ENCODE data around the gene ZNF575. TPM values are rescaled to one million over a fixed set of nuclear protein-coding genes. Genes with fewer than 3 reads are reported as not detected.

Gene ZNF575
- total RNA-seq, 4 donors from 2014 or later = not detected

DNA sequence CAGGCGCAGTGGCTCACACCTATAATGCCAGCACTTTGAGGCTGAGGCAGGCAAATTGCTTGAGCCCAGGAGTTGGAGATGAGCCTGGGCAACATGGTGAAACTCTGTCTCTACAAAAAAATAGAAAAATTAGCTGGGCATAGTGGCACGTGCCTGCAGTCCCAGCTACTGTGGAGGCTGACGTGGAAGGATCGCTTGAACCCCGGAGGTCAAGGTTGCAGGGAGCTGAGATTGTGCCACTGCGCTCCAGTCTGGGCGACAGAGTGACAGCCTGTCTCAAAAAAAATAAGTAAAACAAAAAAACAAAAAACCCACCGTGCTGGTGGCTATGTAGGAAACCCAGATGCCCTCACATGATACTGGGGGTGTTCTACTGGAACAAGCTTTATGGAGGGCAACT lies 44.8 kb upstream of the ZNF575 start:
- no peak overlapping the region for H3K27ac ChIP-seq
- no peaks in the 10 kb centered on the region for H3K9me3 ChIP-seq
- no peaks in the 10 kb centered on the region for H3K36me3 ChIP-seq
- in situ Hi-C loops (cut with MboI; ENCODE audit: low sequenced_read_pairs in 4 of 4) = no loop called here
- no peaks in the 10 kb centered on the region for H3K4me1 ChIP-seq
- ATAC-seq = no peak
- no peak for TF ChIP-seq POLR2A (IDR thresholded peaks at IDR 0.05)
- TF ChIP-seq, protein P1, sequence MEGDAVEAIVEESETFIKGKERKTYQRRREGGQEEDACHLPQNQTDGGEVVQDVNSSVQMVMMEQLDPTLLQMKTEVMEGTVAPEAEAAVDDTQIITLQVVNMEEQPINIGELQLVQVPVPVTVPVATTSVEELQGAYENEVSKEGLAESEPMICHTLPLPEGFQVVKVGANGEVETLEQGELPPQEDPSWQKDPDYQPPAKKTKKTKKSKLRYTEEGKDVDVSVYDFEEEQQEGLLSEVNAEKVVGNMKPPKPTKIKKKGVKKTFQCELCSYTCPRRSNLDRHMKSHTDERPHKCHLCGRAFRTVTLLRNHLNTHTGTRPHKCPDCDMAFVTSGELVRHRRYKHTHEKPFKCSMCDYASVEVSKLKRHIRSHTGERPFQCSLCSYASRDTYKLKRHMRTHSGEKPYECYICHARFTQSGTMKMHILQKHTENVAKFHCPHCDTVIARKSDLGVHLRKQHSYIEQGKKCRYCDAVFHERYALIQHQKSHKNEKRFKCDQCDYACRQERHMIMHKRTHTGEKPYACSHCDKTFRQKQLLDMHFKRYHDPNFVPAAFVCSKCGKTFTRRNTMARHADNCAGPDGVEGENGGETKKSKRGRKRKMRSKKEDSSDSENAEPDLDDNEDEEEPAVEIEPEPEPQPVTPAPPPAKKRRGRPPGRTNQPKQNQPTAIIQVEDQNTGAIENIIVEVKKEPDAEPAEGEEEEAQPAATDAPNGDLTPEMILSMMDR (IDR thresholded peaks at IDR 0.05 in 4 of 5, conservative IDR thresholded peaks at IDR 0.05 in 1 of 5) = no peak
- intact Hi-C loops (cut with DNase I; ENCODE audit: low total_unique reads) = no loop called here
- no peak for DNase-seq
- no peaks in the 10 kb centered on the region for H3K27me3 ChIP-seq
- no peak overlapping the region for H3K4me3 ChIP-seq

DNA sequence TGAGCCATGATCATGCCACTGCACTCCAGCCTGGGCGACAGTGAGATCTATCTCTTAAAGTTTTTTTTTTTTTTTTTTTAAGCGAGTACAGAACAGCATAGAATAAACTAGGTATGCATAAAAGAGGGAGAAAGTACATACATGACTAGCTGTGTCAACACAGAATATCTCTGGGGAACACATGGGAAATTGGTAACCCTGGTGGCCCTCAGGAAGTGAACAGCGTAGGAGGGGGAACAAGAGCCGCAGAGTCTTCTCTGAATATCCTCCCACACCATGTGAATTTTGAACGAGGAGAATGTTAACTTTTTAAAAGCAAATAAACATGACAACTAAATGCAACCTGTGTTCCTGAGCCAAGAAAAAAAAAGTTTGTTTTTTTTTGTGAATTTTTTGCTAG lies 43.7 kb upstream of the ZNF575 start:
- in situ Hi-C loops (cut with MboI; ENCODE audit: low sequenced_read_pairs in 4 of 4) (no loop called here), intact Hi-C loops (cut with DNase I; ENCODE audit: low total_unique reads) (no loop called here)
- DNase-seq (no peak), ATAC-seq (no peak)
- Histone ChIP-seq H3K36me3 (no peaks in the 10 kb centered on the region), H3K27ac (no peak overlapping the region), H3K4me3 (no peak overlapping the region), H3K4me1 (no peaks in the 10 kb centered on the region), H3K27me3 (no peaks in the 10 kb centered on the region), H3K9me3 (no peaks in the 10 kb centered on the region)
- TF ChIP-seq, protein P1 (IDR thresholded peaks at IDR 0.05 in 4 of 5, conservative IDR thresholded peaks at IDR 0.05 in 1 of 5) = no peak
- no peak for TF ChIP-seq POLR2A (IDR thresholded peaks at IDR 0.05)

DNA sequence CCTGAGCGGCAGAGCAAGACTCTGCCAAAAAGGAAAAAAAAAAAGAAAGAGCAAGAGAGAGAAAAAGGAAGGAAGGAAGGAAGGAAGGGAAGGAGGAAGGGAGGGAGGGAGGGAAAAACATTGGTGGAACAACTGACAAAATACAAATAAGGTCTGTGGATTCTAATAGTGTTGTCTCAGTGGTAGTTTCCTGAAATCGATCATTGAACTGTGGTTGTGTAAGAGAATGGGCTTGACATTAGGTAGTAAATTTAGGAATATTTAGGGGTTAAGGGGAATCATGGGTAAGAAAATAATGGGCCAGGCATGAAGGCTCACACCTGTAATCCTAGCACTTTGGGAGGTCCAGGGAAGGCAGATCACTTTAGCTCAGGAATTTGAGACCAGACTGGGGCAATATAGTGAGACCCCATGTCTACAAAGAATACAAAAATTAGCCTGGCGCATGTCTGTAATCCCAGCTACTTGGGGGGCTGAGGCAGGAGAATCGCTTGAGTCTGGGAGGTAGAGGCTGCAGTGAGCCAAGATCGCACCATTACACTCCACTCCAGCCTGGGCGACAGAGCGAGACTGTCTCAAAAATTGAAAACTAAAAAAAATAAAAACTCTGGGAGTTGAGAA lies 42.9 kb upstream of the ZNF575 start:
- DNase-seq (no peak), ATAC-seq (no peak)
- no peak for TF ChIP-seq POLR2A (IDR thresholded peaks at IDR 0.05)
- TF ChIP-seq, protein P1 (IDR thresholded peaks at IDR 0.05 in 4 of 5, conservative IDR thresholded peaks at IDR 0.05 in 1 of 5) = no peak
- in situ Hi-C loops (cut with MboI; ENCODE audit: low sequenced_read_pairs in 4 of 4) = no loop called here
- H3K27ac ChIP-seq = no peak overlapping the region
- no peaks in the 10 kb centered on the region for H3K36me3 ChIP-seq
- intact Hi-C loops (cut with DNase I; ENCODE audit: low total_unique reads) = no loop called here
- no peaks in the 10 kb centered on the region for H3K4me1 ChIP-seq
- no peak overlapping the region for H3K4me3 ChIP-seq
- H3K27me3 ChIP-seq = no peaks in the 10 kb centered on the region
- no peaks in the 10 kb centered on the region for H3K9me3 ChIP-seq

DNA sequence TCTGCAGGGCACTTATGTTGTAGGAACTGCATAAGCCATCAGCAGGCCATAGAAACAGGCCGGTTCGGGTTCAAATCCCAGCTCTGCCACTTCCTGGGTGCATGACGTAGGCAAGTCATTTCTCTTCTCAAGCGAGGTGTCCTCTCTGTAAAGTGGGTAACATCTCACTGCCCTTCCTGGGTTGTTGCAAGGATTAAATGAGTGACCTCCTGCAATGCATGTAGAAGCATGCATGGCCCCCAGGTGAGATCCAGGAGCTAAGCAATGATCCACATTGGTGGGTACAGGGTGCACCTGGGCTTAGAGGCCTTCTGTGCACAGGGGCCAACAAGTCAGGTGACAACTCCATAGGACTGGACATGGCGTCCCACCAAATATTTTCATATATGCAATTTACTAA lies 42.2 kb upstream of the ZNF575 start:
- intact Hi-C loops (cut with DNase I; ENCODE audit: low total_unique reads) (no loop called here), in situ Hi-C loops (cut with MboI; ENCODE audit: low sequenced_read_pairs in 4 of 4) (no loop called here)
- H3K4me1 ChIP-seq = no peaks in the 10 kb centered on the region
- H3K4me3 ChIP-seq = no peak overlapping the region
- H3K9me3 ChIP-seq = no peaks in the 10 kb centered on the region
- no peak overlapping the region for H3K27ac ChIP-seq
- ATAC-seq (no peak), DNase-seq (no peak)
- H3K36me3 ChIP-seq = no peaks in the 10 kb centered on the region
- TF ChIP-seq, protein P1 (IDR thresholded peaks at IDR 0.05 in 4 of 5, conservative IDR thresholded peaks at IDR 0.05 in 1 of 5) = no peak
- TF ChIP-seq POLR2A (IDR thresholded peaks at IDR 0.05) = no peak
- H3K27me3 ChIP-seq = no peaks in the 10 kb centered on the region

DNA sequence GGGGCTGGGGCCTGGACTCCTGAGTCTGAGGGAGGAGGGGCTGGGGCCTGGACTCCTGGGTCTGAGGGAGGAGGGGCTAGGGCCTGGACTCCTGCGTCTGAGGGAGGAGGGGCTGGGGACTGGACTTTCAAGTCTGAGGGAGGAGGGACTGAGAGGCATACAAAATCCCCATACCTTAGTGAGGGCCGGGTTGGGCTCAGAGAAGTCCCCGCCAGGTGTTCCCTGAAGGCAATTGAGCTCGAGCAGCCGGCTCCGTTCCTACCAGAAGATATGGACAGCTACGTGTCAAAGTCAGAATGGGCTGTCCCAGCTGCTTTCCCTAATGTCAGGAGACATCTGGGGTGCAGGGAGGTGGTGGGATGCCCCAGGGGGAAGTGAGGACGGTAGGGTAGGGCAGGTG lies 37.9 kb upstream of the ZNF575 start:
- H3K36me3 ChIP-seq = no peaks in the 10 kb centered on the region
- H3K4me1 ChIP-seq = peaks cover 0 to 3% of the 10 kb centered on the region in 2 donors
- in situ Hi-C loops (cut with MboI; ENCODE audit: low sequenced_read_pairs in 4 of 4) = no loop called here
- no peak for DNase-seq
- intact Hi-C loops (cut with DNase I; ENCODE audit: low total_unique reads) = no loop called here
- ATAC-seq = no peak
- H3K4me3 ChIP-seq = no peak overlapping the region
- no peaks in the 10 kb centered on the region for H3K27me3 ChIP-seq
- H3K9me3 ChIP-seq = no peaks in the 10 kb centered on the region
- TF ChIP-seq POLR2A (IDR thresholded peaks at IDR 0.05) = no peak
- TF ChIP-seq, protein P1 (IDR thresholded peaks at IDR 0.05 in 4 of 5, conservative IDR thresholded peaks at IDR 0.05 in 1 of 5) = no peak
- H3K27ac ChIP-seq = no peak overlapping the region
